Cortex of kidney (tissue), 1 donor: ENCODE results near the gene PTPN7.
"Not testable (repeated sequence)": the region's sequence is repeated elsewhere in the genome, so short reads cannot be mapped to it uniquely, and the experiment has no call there.

ENCODE experiments used
- DNase-seq: peaks from one replicate; lab custom pipeline; 2025; lab: John Stamatoyannopoulos, UW

The PTPN7 gene

DNA sequence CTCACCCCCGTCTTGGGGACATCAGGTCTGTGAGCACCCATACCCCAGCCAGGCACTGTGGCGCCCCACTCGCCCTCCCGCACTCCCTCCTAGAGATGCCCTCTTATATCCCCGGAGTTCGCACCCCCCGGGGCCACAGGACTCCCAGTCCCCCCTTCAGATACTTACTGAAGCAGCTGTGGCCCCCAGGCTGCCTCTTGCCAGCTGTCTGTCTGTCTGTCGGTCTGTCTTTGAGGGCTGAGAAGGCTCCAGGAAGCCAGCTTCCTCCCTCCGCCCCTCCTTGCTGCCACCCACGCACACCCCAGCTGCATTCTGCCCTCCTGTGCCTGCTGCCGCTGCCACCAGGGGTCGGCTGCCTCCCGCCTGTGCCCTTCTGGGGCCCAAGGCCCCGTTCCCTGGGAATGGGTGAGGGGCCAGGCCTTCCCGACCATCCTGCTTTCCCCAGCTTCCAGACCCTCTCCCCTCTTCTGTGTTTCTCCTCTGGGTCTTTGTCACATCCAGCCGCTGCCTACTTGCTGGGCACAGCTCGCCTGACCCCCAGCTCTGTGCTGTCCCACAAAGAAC, at the start of gene PTPN7:
Gene PTPN7, minus strand, starts transcription at position 226 of the 564 bp plus-strand sequence. CDS start 1,200 bp downstream, outside the sequence.
- no peak for DNase-seq

DNA sequence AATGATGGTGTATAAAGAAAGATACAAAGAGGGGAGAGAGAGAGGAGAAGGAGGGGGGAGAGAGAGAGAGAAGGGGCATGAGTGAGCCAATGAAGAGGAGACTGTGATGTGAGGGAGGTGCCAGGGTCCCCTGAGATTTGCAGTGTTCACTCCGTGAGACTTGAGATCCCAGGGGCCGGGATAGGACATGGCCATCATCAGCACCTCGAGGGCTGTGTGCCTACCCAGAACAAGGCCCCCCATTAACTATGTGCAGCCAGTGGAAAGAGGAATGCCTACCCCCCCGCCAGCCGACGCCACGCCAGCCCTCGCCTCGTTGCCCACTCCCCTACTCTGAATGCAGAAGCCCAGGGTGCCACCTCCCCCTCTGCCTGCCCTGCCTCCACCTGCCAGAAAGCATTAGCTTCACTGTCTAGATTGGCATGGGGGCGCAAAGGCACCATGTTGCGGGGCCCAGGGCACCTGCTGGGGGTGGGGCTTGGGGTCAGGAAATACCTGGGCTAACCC, 48.0 kb upstream of the PTPN7 start:
- no peak for DNase-seq

DNA sequence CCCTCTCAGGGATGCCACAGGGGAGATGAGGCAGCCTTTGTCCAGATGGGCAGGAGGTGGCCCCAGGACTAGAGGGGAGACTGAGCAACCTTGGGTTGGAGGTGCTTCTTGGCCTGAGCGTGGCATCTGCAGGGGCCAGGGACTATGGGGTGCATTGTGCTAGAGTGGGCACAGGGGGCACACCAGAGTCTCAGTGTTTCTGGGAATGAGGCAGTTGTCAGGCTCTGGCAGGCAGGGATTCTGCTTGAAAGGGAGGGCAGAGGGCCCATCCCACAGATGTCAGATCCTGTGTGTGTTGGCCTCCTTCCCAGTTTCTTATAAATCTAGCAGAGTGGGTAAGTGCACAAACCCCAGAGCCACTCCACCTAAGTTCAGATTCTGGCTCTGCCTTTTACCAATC, 46.9 kb upstream of the PTPN7 start:
- no peak for DNase-seq

DNA sequence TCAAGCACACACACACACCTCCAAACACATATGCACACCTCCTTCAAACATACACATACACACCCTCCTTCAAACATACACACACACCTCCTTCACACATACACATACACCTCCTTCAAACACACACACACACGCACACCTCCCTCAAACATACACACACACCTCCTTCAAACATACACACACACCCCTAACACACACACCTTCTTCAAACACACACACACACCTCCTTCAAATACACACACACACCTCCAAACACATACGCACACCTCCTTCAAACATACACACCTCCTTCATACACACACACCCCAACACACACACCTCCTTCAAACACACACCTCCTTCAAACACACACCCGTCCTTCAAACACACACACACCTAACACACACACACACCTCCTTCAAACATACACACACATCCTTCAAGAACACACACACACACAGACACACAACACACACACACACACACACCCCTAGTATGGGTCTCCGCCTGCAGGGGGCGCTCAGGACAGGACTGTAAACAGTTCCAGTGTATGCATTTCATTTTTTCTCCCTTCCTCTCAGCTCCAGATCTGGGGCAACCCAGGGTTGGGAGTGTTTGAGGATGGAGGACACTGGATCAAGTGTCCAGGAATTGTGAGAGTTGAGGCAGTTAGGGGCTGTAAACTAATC, 45.3 kb upstream of the PTPN7 start:
- no peak for DNase-seq

DNA sequence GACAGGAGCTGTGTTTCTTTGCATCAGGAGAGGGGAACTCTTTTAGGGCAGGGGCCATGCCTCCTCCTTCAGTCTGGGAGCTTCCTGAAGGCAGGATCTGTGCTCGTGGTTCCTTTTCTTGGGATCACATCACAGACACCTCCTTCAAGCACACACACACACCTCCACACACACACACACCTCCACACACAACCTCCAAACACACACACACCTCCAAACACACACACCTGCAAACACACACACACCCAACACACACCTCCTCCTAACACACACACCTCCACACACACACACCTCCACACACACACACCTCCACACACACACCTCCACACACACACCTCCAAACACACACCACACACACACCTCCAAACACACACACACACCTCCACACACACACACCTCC, 43.7 kb upstream of the PTPN7 start:
- DNase-seq = no peak

DNA sequence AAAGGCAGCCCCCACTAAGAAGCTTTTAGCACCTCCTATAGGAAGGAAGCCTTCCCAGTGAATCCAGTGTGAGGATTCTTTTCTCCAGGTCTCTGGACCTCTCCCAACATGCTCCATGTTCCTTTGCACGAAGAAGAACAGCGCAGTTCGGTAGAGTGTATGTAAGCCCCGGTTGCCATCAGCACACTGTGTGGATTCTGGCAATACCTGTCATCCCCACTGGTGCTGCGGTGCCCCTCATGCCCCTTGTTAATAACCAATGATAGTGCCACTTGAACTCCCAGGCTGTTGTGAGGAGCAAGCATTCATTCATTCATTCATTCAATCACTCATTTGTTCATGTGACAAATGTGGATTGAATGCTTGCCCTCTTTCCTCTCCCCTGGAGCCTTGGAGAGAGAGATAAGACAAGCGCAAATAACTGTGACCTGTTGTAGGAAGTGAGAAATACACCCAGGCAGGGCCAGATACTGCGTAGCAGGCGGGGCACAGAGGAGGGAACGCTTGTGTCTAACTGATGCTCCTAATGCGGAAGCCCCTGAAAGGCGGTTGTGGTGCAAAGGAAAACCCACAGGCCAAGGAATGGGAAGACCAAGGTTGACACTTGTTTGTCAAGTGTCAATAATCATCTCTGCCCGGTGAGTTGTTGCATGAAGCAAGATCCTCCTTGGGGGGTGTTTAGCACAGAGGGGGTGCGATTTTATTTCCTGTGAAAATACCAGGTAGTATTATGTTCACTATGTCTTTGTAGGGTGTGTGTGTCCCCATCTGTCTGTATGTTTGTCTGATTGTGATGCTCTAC, 43.0 kb upstream of the PTPN7 start:
- DNase-seq = no peak

DNA sequence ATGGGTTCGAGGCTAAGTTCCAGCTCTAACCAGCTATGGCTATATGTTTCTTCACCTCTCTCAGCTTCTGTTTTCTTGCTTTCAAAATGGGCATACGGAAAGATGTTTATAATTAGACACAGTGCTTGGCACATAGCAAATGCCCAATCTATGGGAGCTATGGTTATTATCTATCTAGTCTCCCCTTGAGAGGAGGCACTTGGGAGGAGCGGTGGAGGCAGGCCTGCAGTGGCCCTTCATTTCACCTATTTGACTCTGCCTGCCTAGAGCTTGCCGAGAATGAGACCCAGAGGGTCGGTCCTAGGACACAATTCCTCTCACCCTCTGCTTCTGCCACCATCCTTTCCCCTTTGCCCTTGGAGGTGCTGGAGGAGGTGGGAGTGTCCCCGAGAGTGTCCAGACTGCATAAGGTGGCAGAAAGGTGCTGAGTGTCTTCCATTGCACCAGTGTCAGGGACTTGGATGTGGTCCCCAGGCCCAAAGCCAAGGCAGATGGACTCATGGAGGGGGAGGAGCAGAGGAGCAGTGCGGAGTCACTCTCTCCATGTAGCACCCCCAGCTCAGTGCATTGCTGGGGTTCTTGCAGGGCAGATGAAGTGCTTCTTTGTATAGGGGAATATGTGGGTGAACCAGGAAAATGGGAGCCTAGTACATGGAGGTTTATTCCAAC, 42.2 kb upstream of the PTPN7 start:
- DNase-seq = no peak

DNA sequence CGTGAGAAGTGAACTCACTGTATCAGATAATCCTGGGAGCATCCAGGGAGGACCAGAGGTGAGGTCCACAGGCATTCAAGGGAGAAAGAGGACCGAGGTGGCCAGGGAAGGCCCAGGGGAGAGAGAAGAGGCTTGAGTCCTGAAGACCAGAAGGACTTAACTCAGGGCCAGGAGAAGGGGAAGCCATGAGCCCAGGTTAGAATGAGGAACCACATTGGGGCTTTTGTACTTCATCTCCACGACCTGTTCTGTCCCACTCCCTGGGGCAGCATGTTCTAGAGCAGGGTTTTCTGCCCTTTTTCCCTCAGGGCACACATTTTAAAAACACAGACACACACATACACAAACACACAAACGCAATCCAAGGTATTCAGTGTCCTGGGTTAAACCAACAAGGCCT, 41.6 kb upstream of the PTPN7 start:
- DNase-seq = no peak

DNA sequence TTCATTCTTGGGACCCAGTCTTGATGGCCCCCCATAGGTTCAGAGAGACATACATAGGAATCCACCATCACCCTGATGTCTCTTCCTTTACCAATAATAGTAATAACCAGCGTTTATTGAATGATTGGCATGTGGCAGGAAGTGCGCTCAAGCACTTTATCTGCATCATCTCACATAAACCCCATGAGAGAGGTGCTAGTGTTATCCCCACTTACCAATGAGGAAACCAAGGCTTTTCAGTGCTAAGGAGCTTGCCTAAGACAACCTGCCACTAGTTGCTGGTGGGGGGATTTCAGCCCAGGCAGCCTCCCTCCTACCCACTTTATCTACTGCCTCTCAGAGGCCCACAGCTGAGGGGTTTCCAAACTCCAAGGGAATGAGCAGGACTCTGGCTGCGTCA, 40.9 kb upstream of the PTPN7 start:
- no peak for DNase-seq

DNA sequence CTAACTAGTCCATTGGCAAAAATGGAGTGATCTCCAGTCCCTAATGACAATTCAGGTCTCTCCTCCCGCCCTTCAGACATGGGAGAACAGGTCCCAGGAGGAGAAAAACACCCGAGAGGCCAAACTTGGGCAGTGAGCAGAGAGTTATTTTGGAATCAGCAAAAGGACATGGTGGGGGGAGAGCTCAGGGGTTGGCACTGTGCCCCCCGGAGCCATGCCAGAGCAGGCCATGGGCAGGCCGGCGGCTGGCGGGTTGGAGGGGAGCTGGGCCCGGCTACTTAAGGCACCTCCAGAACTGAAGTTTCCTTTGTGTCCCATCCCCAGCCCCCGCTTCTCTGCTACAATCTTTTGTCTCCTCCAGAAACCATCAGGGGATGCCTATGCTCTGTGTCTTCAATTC, 40.3 kb upstream of the PTPN7 start:
- no peak for DNase-seq

DNA sequence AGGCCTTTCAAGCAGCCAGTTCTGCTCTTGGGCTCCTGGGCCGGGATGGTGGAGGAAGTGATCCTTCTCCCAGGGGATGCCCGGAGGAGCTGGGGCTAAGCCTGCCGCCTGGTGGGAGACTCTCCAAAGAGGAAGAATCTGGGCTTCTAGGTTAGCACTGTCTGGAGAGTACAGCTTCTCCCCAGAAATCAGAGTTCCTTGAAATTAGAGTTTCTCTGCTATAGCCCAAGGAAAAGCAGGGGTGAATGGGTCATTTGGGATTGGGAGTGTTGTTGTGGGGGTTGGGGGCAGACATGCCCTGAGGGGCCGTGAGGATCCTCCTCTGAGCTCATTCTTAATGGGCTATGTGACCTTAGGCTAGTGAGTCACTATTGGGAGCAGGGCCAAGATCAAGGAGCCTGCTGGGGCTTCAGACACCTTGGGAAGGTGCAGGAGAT, 39.7 kb upstream of the PTPN7 start:
- no peak for DNase-seq

DNA sequence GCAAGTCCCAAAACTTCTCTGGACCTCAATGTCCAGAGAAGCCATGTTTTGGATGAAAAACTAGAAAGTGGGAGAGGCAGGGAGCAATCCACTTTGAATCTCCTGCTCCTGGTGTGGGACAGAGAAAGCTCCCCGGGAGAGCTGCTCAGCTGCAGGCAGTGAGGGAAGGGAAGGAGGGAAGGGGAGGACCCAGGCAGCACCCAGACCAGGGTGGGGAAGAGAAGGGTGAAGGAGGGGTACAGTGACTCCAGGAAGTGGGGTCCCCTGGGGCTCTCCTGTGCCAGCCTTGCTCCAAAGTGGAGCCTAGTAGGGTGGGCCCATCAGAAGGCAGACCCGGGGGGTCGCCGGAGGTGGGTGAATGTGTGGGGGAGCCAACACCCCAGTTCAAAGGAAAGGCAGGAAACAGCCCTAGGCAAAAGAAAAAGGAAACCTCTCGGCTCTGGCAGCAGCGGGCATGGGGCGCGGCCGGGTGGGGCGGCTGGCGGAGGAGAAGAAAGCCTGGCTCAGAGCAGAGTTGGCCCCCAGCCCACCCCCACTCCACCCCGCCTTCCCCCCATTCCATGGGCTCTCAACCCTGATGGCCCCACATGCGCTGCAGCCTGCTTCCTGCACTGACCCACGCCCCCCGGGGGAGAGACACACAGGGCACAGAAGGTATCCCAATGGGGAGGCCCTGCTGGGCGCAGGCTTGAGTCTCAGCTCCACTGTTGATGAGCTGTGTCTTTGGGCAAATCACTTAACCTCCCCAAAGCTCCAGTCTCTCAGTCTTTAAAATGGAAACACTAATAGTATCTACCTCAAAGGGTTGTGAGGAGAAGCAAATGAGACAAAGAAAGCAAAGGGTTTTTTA, 38.9 kb upstream of the PTPN7 start:
- no peak for DNase-seq

DNA sequence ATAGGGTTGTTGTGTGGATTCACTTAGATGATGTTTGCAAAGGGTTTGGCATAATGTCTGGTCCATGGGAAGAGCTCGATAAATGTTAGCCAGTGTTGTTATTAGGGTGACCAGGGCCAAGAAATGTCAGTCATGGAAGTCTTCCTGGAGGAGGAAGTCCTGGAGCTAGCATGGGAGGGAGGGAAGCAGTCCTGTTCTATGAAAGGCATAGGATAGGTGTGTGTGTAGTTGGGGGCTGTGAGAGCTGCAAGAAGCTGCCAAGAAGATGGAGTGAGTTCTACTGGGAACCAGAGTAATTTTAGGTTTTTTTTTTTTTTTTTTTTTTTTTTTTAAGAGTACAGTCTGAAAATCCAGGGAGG, 37.9 kb upstream of the PTPN7 start:
- DNase-seq = no peak

DNA sequence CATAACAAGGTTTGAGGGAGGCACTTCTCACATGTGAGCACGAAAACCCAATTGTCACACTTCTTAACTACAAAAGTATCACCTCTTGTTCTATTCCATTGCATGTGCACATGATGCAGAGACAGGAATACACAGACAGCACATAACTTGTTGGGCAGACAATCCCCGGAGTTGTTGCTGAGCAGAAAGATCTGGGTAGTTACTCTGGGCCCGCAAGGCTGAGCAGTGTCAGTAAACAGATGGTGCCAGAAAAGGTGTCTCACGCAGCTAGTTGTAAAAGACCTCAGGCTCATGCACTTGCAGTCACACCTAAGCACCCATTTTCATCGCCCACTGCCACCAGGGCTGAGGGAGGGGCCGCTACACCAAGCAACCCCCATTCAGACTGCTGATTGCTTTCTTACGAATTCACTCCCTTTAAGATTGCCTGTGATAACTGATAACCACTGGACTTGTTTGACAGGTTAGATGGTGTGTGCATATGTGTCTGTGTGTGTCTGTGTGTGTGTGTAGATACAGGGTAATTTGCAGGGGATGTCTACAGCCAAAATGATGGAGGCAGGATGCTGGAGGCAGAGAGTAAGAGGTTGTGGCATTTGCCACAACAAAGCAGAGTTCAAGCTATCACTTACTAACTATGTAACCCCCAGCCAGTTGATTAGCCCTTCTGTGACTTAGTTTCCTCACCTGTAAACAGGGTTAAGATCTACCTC, 37.4 kb upstream of the PTPN7 start:
- DNase-seq = no peak

DNA sequence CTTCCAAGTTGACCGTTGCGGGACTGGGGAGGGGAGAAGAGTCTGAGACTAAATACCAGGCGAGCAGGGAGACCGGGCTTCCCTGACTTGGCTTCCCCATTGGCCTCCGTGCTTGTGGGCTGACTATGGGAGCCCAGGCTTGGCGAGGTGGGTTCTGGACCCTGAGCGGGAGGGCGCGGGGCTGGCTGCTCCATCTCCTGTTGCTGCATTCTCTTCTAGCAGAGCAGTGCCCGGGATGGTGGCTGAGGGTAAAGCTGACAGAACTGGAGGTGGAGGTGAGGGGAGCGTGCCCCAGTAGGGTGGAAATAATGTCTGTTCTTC, 33.9 kb upstream of the PTPN7 start:
- no peak for DNase-seq

DNA sequence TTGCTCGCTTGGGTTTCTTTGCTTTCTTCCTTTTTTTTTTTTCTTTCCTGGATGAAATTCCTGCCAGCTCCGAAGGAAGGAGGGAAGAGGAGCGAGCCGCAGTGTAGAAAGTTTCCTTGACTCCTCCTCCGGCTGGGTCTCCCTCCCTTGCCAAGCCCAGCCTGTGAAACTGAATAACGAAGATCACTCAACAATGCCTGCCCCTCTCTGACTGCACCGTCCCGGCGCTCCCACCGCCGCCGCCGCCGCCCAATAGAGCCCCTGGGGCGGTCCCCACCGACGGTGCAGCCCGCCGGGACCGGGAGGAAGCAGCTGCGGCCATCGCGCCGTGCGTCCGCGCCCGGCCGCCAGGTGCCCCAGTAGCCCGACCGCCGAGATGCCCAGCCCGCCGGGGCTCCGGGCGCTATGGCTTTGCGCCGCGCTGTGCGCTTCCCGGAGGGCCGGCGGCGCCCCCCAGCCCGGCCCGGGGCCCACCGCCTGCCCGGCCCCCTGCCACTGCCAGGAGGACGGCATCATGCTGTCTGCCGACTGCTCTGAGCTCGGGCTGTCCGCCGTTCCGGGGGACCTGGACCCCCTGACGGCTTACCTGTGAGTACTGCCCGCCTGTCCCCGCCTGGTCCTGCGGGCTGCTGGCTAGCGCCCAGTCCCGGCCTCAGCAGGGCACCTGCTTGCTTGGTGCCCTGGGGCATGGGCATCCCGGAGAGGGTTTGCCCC, 33.4 kb upstream of the PTPN7 start, which contains the start of gene LGR6:
Gene LGR6, plus strand, starts transcription at position 186 of the 714 bp plus-strand sequence. Its CDS starts 191 bp downstream, at position 377.
- DNase-seq = no peak

DNA sequence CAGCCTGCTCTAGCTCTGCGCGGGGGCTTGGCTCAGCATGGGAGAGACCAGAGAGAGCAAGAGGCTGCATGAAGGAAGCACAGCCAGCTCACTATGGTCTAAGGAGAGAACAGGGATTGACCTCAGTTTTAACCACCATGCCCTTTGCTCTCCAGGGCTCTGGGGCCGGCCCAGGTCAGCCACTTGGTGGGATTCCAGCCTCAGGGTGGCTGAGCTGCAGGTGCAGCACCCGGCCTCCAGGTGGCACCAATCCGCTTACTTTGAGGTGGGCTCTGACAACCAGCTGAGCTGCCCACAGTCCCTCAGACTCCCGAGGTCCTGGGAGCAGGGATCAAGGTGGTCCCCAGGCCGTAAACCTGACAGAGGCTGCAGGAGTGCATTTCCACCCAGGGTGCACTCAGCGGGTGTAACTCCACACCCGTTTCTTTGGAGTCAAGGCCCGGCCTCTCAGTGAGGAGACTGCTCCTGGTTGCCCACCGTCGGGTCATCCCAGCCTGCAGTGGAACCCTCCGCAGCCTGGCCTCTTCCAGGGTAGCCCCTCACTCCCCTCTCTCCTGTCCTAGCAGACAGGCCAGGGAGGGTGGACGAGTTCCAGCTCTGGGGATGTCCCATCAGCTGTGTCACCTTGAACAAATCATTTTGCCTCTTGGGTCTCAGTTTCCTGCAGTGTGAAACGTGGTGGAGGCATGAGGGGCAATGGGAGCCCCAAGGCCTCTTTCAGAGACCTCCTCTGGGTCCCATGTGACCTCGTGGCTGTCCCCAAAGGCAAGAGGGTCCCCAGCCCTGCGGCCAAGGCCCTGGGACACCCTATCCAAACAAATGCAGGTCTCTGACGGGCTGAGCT, 32.6 kb upstream of the PTPN7 start:
- DNase-seq = no peak

DNA sequence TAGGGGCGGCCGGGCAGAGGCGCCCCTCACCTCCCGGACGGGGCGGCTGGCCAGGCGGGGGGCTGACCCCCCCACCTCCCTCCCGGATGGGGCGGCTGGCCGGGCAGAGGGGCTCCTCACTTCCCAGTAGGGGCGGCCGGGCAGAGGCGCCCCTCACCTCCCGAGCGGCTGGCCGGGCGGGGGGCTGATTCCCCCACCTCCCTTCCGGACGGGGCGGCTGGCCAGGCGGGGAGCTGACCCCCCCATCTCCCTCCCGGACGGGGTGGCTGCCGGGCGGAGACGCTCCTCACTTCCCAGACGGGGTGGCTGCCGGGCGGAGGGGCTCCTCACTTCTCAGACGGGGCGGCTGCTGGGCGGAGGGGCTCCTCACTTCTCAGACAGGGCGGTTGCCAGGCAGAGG, 31.0 kb upstream of the PTPN7 start:
- DNase-seq = not testable (repeated sequence)
